ENCODE measurements around the gene GPNMB. TPM values are rescaled to one million over a fixed set of nuclear protein-coding genes. Genes with fewer than 3 reads are reported as not detected.

Gene GPNMB
- total RNA-seq, 1 experiment from 2014 or later = 1.2 TPM

GRCh38 chr7:23256731-23257130 is 10.2 kb downstream of the GPNMB start:
- Histone ChIP-seq H3K4me3 (ENCODE audit: low read depth, low read length) (no peak overlapping the region), H3K4me1 (no peaks in the 10 kb centered on the region), H3K27me3 (replicated peaks; ENCODE audit: control insufficient read depth, insufficient read depth, low read length) (no peaks in the 10 kb centered on the region), H3K36me3 (ENCODE audit: control insufficient read depth, insufficient read depth, low read length) (no peaks in the 10 kb centered on the region), H3K9me3 (no peaks in the 10 kb centered on the region)
- peaks cover 7% of the 10 kb centered on the region for H3K4me1 Mint-ChIP-seq (ENCODE audit: low read depth, unreplicated experiment)
- TF ChIP-seq, protein P1, sequence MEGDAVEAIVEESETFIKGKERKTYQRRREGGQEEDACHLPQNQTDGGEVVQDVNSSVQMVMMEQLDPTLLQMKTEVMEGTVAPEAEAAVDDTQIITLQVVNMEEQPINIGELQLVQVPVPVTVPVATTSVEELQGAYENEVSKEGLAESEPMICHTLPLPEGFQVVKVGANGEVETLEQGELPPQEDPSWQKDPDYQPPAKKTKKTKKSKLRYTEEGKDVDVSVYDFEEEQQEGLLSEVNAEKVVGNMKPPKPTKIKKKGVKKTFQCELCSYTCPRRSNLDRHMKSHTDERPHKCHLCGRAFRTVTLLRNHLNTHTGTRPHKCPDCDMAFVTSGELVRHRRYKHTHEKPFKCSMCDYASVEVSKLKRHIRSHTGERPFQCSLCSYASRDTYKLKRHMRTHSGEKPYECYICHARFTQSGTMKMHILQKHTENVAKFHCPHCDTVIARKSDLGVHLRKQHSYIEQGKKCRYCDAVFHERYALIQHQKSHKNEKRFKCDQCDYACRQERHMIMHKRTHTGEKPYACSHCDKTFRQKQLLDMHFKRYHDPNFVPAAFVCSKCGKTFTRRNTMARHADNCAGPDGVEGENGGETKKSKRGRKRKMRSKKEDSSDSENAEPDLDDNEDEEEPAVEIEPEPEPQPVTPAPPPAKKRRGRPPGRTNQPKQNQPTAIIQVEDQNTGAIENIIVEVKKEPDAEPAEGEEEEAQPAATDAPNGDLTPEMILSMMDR (IDR thresholded peaks at IDR 0.05; ENCODE audit: insufficient read depth in 1 of 2, low read depth in 1 of 2, low read length in 1 of 2, severe bottlenecking in 1 of 2, unreplicated experiment in 1 of 2) = no peak
- BruUV-seq (replicated peaks) = no TSS peak
- no peak overlapping the region for H3K4me3 Mint-ChIP-seq (ENCODE audit: unreplicated experiment)
- H3K36me3 Mint-ChIP-seq (ENCODE audit: insufficient read depth, unreplicated experiment) = no peaks in the 10 kb centered on the region
- CTCF ChIA-PET = no interaction called here
- peaks cover 4% of the 10 kb centered on the region for H3K27me3 Mint-ChIP-seq (ENCODE audit: insufficient read depth, unreplicated experiment)
- POLR2A ChIA-PET = no interaction called here
- H3K9me3 Mint-ChIP-seq (ENCODE audit: unreplicated experiment) = peaks cover 7% of the 10 kb centered on the region
- no peak overlapping the region for H3K27ac Mint-ChIP-seq (ENCODE audit: unreplicated experiment)
- intact Hi-C loops (cut with micrococcal nuclease; ENCODE audit: unreplicated experiment) = no loop called here
- DNase-seq = no peak

- POLR2A ChIA-PET = no interaction called here
- DNase-seq = no peak
- H3K4me3 Mint-ChIP-seq (ENCODE audit: unreplicated experiment) = no peak overlapping the region
- no peaks in the 10 kb centered on the region for H3K27me3 ChIP-seq (replicated peaks; ENCODE audit: control insufficient read depth, insufficient read depth, low read length)
- CTCF ChIA-PET = interaction anchor here (0.6 kb wide), 1 partner anchor 286 kb away, joined by 3 read pairs; no protein-coding TSS in a partner anchor
- H3K9me3 Mint-ChIP-seq (ENCODE audit: unreplicated experiment) = no peaks in the 10 kb centered on the region
- peaks cover 7% of the 10 kb centered on the region for H3K4me1 Mint-ChIP-seq (ENCODE audit: low read depth, unreplicated experiment)
- no peaks in the 10 kb centered on the region for H3K4me1 ChIP-seq
- H3K4me3 ChIP-seq (ENCODE audit: low read depth, low read length) = no peak overlapping the region
- no peaks in the 10 kb centered on the region for H3K9me3 ChIP-seq
- H3K36me3 Mint-ChIP-seq (ENCODE audit: insufficient read depth, unreplicated experiment) = no peaks in the 10 kb centered on the region
- H3K27me3 Mint-ChIP-seq (ENCODE audit: insufficient read depth, unreplicated experiment) = no peaks in the 10 kb centered on the region
- H3K27ac Mint-ChIP-seq (ENCODE audit: unreplicated experiment) = no peak overlapping the region
- H3K36me3 ChIP-seq (ENCODE audit: control insufficient read depth, insufficient read depth, low read length) = no peaks in the 10 kb centered on the region
- intact Hi-C loops (cut with micrococcal nuclease; ENCODE audit: unreplicated experiment) = loop anchor here (5.0 kb wide), 1 partner anchor 73 kb away; no protein-coding TSS in a partner anchor
- TF ChIP-seq, protein P1 (IDR thresholded peaks at IDR 0.05; ENCODE audit: insufficient read depth in 1 of 2, low read depth in 1 of 2, low read length in 1 of 2, severe bottlenecking in 1 of 2, unreplicated experiment in 1 of 2) = no peak
- BruUV-seq (replicated peaks) = no TSS peak
Observed at GRCh38 chr7:23260371-23260770, 13.8 kb downstream of the GPNMB start.

DNA sequence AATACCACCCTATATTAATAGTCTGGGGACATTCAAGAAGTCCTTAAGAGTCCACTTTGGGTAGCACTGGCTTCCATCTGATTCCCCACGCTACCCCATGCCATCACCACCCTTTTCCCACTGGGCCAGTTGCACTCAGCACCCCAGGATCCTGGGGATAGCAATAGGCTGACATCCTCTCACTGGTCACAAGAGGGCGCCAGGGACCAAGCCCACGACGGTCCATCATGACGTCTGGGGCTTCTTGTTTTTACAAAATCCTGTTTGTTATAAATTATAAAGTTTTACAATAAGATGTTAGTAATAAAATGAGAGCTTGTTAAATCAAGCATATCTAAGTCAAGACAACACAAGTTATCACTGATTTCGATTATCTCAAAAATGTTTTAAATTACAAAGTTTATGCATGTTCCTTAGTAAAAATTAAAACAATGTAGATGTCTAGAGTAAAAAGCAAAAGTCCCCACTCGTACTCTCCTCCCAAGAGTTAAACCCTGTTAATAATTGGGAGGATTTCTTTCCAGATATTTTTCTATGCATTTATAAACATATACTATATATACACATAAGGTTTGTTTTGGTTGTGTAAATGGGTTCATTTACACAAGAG is 15.4 kb downstream of the GPNMB start:
- Mint-ChIP-seq H3K4me3 (ENCODE audit: unreplicated experiment) (no peak overlapping the region), H3K9me3 (ENCODE audit: unreplicated experiment) (no peaks in the 10 kb centered on the region), H3K4me1 (ENCODE audit: low read depth, unreplicated experiment) (peaks cover 7% of the 10 kb centered on the region), H3K27me3 (ENCODE audit: insufficient read depth, unreplicated experiment) (no peaks in the 10 kb centered on the region), H3K36me3 (ENCODE audit: insufficient read depth, unreplicated experiment) (no peaks in the 10 kb centered on the region), H3K27ac (ENCODE audit: unreplicated experiment) (no peak overlapping the region)
- peak; percentile 62 to 77 for DNase-seq
- Histone ChIP-seq H3K4me3 (ENCODE audit: low read depth, low read length) (no peak overlapping the region), H3K36me3 (ENCODE audit: control insufficient read depth, insufficient read depth, low read length) (no peaks in the 10 kb centered on the region), H3K4me1 (no peaks in the 10 kb centered on the region), H3K27me3 (replicated peaks; ENCODE audit: control insufficient read depth, insufficient read depth, low read length) (no peaks in the 10 kb centered on the region), H3K9me3 (no peaks in the 10 kb centered on the region)
- POLR2A ChIA-PET = no interaction called here
- CTCF ChIA-PET = interaction anchor here (0.6 to 2.9 kb wide), 3 partner anchors 11 to 285 kb away, joined by 3 to 20 read pairs (median 3); no protein-coding TSS in a partner anchor
- no TSS peak for BruUV-seq (replicated peaks)
- TF ChIP-seq, protein P1 (IDR thresholded peaks at IDR 0.05; ENCODE audit: insufficient read depth in 1 of 2, low read depth in 1 of 2, low read length in 1 of 2, severe bottlenecking in 1 of 2, unreplicated experiment in 1 of 2) = peak; percentile 85 to 93
- intact Hi-C loops (cut with micrococcal nuclease; ENCODE audit: unreplicated experiment) = loop anchor here (1.0 to 5.0 kb wide), 3 partner anchors 11 to 283 kb away; no protein-coding TSS in a partner anchor
